Ishikawa (cell line): Measurements from ENCODE around the gene CYBC1.

Experiments used
- EP300 ChIP-seq: IDR thresholded peaks from 2 replicates; pipeline ENCODE4 v1.6.1; 2012; ENCODE audit warnings: borderline replicate concordance
- NFIC ChIP-seq: IDR thresholded peaks from 2 replicates; pipeline ENCODE4 v1.6.1; 2012
- RAD21 ChIP-seq: IDR thresholded peaks from 2 replicates; pipeline ENCODE4 v1.6.1; 2012; ENCODE audit warnings: low read depth
- TAF1 ChIP-seq: IDR thresholded peaks from 2 replicates; pipeline ENCODE4 v1.6.1; 2012; ENCODE audit warnings: low read depth, mild to moderate bottlenecking
- TCF12 ChIP-seq: IDR thresholded peaks from 2 replicates; pipeline ENCODE4 v1.6.1; 2012; ENCODE audit warnings: low read depth
- TF ChIP-seq, protein P1 (sequence below): IDR thresholded peaks from 2 replicates; pipeline ENCODE4 v1.6.1; 2012

GRCh38 chr17:82416771-82417170, 33.8 kb downstream of the CYBC1 start:
- no peak for TF ChIP-seq TCF12
- TF ChIP-seq, protein P1, sequence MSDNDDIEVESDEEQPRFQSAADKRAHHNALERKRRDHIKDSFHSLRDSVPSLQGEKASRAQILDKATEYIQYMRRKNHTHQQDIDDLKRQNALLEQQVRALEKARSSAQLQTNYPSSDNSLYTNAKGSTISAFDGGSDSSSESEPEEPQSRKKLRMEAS, result no peak
- TF ChIP-seq EP300, result no peak
- no peak for TF ChIP-seq RAD21
- no peak for TF ChIP-seq TAF1
- TF ChIP-seq NFIC, result no peak
